AG09309 (cell line): Measurements from ENCODE around the gene HOXB1.

Experiments
- DNase-seq: peaks from one replicate; pipeline ENCODE4 v3.0.0-alpha.2; 2010; ENCODE audit warnings: low read depth
- H3K4me3 ChIP-seq: 2 replicates; pipeline ENCODE4 v1.5.1; 2011; ENCODE audit warnings: mild to moderate bottlenecking, low read depth, low read length, moderate library complexity; ENCODE audit not compliant: control insufficient read depth
- TF ChIP-seq, protein P1 (sequence below): IDR thresholded peaks from 2 replicates; pipeline ENCODE4 v1.5.1; 2011; ENCODE audit warnings: mild to moderate bottlenecking, low read depth, low read length, inconsistent platforms; ENCODE audit not compliant: insufficient read depth, control insufficient read depth; ENCODE audit errors: missing control alignments

The HOXB1 gene

GRCh38 chr17:48571024-48571818, 40.4 kb upstream of the HOXB1 start:
- H3K4me3 ChIP-seq = no peak overlapping the region
- DNase-seq = no peak
- TF ChIP-seq, protein P1, sequence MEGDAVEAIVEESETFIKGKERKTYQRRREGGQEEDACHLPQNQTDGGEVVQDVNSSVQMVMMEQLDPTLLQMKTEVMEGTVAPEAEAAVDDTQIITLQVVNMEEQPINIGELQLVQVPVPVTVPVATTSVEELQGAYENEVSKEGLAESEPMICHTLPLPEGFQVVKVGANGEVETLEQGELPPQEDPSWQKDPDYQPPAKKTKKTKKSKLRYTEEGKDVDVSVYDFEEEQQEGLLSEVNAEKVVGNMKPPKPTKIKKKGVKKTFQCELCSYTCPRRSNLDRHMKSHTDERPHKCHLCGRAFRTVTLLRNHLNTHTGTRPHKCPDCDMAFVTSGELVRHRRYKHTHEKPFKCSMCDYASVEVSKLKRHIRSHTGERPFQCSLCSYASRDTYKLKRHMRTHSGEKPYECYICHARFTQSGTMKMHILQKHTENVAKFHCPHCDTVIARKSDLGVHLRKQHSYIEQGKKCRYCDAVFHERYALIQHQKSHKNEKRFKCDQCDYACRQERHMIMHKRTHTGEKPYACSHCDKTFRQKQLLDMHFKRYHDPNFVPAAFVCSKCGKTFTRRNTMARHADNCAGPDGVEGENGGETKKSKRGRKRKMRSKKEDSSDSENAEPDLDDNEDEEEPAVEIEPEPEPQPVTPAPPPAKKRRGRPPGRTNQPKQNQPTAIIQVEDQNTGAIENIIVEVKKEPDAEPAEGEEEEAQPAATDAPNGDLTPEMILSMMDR = no peak

- H3K4me3 ChIP-seq = no peak overlapping the region
- TF ChIP-seq, protein P1 = no peak
- no peak for DNase-seq
Observed at GRCh38 chr17:48570325-48571023, 39.7 kb upstream of the HOXB1 start.

- DNase-seq = no peak
- no peak overlapping the region for H3K4me3 ChIP-seq
- TF ChIP-seq, protein P1 = no peak
Observed at GRCh38 chr17:48569674-48570324, 39.0 kb upstream of the HOXB1 start.

- no peak for DNase-seq
- no peak overlapping the region for H3K4me3 ChIP-seq
- TF ChIP-seq, protein P1 = no peak
Observed at GRCh38 chr17:48569240-48569582, 38.4 kb upstream of the HOXB1 start.

- H3K4me3 ChIP-seq = no peak overlapping the region
- TF ChIP-seq, protein P1 = no peak
- no peak for DNase-seq
Observed at GRCh38 chr17:48568499-48569239, 37.9 kb upstream of the HOXB1 start.

GRCh38 chr17:48567646-48568354, 37.0 kb upstream of the HOXB1 start:
- TF ChIP-seq, protein P1 = no peak
- H3K4me3 ChIP-seq = no peak overlapping the region
- no peak for DNase-seq
